Hepatocyte (in vitro differentiated cells): ENCODE measurements around the gene TMEM132A. TPM values are rescaled to one million over a fixed set of nuclear protein-coding genes. Genes with fewer than 3 reads are reported as not detected.

Experiments
- DNase-seq: peaks from one replicate; pipeline ENCODE4 v3.0.0-alpha.2; 2016; ENCODE audit warnings: low spot score
- H2AFZ ChIP-seq: fragments of 200-600 bp; sonication (generic); 2 replicates; pipeline ENCODE4 v1.6.0; 2016; ENCODE audit warnings: antibody characterized with exemption, mild to moderate bottlenecking
- H3K27ac ChIP-seq: fragments of 200-600 bp; sonication (generic); 2 replicates; pipeline ENCODE4 v1.5.1; 2016; ENCODE audit warnings: mild to moderate bottlenecking
- H3K27me3 ChIP-seq: fragments of 200-600 bp; sonication (generic); 2 replicates; pipeline ENCODE4 v1.6.1; 2016
- H3K36me3 ChIP-seq: fragments of 200-600 bp; sonication (generic); replicated peaks from 2 replicates; pipeline ENCODE4 v1.5.1; 2016; ENCODE audit warnings: low read depth; ENCODE audit not compliant: insufficient read depth
- H3K4me1 ChIP-seq: fragments of 200-600 bp; sonication (generic); 2 replicates; pipeline ENCODE4 v1.5.1; 2016; ENCODE audit warnings: mild to moderate bottlenecking, moderate library complexity; ENCODE audit not compliant: insufficient read depth
- H3K4me2 ChIP-seq: fragments of 200-600 bp; sonication (generic); 2 replicates; pipeline ENCODE4 v1.6.0; 2016
- H3K4me3 ChIP-seq: fragments of 200-600 bp; sonication (generic); 2 replicates; pipeline ENCODE4 v1.5.1; 2016; ENCODE audit warnings: mild to moderate bottlenecking
- H3K79me2 ChIP-seq: fragments of 200-600 bp; sonication (generic); 2 replicates; pipeline ENCODE4 v1.6.0; 2017; ENCODE audit warnings: mild to moderate bottlenecking
- H3K9me2 ChIP-seq: fragments of 200-600 bp; sonication (generic); replicated peaks from 2 replicates; pipeline ENCODE4 v1.6.0; 2017; ENCODE audit warnings: mild to moderate bottlenecking; ENCODE audit not compliant: insufficient read depth
- H3K9me3 ChIP-seq: fragments of 200-600 bp; sonication (generic); 2 replicates; pipeline ENCODE4 v1.5.1; 2016; ENCODE audit warnings: low read depth, mild to moderate bottlenecking
- H4K20me1 ChIP-seq: fragments of 200-600 bp; sonication (generic); 2 replicates; pipeline ENCODE4 v1.6.0; 2016; ENCODE audit warnings: mild to moderate bottlenecking; ENCODE audit not compliant: insufficient read depth, poor library complexity, severe bottlenecking
- EZH2 ChIP-seq: fragments of 200-600 bp; sonication (generic); IDR thresholded peaks from 2 replicates; pipeline ENCODE4 v1.6.1; 2016; ENCODE audit warnings: antibody characterized with exemption, mild to moderate bottlenecking, borderline replicate concordance
- EZH2phosphoT487 ChIP-seq: fragments of 200-600 bp; sonication (generic); IDR thresholded peaks from one replicate; pipeline ENCODE4 v1.6.1; 2018; ENCODE audit warnings: antibody characterized with exemption, mild to moderate bottlenecking, low read depth, moderate library complexity; ENCODE audit not compliant: unreplicated experiment, severe bottlenecking
- WGBS: methylation state at CpG from one replicate; pipeline ENCODE4 v1.1.6; 2016; ENCODE audit warnings: low lambda C conversion rate; ENCODE audit errors: missing lambda C conversion rate; 5-methylcytosine and 5-hydroxymethylcytosine counted together
- polyA plus RNA-seq: library from polyadenylated mRNA; unstranded; fragments of >200 nt; fragmentation: Nextera tagmentation; extraction: Ambion mirVana; gene quantifications from 2 replicates; pipeline ENCODE4 v1.2.1, GENCODE V29; 2016
- total RNA-seq: library from RNA; depleted of rRNA; stranded (reverse); fragments of >200 nt; gene quantifications from 2 replicates; pipeline ENCODE4 v1.2.3, GENCODE V29; 2014
- TF ChIP-seq, protein P1 (sequence below): fragments of 200-600 bp; sonication (generic); IDR thresholded peaks from 2 replicates; pipeline ENCODE4 v1.5.1; 2016; ENCODE audit warnings: antibody characterized with exemption, mild to moderate bottlenecking; ENCODE audit not compliant: poor library complexity

TMEM132A gene
- total and polyA plus RNA-seq, 2 experiments from 2014 or later = 44.3 to 98.7 TPM

DNA sequence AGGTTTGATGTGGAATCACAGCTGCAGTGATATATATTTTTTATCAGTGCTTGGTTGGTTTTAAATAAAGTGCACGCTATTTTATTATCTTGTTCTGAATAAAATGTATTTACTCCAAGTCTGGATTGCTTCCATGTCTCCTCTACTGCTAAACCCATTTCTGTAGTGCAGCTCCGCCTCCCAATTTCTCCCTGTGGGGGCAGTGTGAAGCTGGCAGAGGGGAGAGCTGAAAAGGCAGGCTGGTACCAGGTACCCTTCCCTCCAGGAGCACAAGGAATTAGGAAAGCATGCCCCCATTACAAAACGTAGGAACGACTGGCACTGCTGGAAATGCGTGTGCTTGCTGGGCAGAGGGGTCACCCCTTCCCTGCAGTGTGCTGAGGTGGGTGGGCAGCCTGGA is 934 bp upstream of the TMEM132A start:
- H3K27me3 ChIP-seq = no peaks in the 10 kb centered on the region
- H3K4me2 ChIP-seq = no peak overlapping the region
- H3K9me3 ChIP-seq = no peaks in the 10 kb centered on the region
- peaks cover 26% of the 10 kb centered on the region for H3K79me2 ChIP-seq
- H3K36me3 ChIP-seq = no peaks in the 10 kb centered on the region
- no peaks in the 10 kb centered on the region for H3K9me2 ChIP-seq
- no peak overlapping the region for H3K27ac ChIP-seq
- H3K4me3 ChIP-seq = no peak overlapping the region
- peaks cover 8% of the 10 kb centered on the region for H3K4me1 ChIP-seq
- no peak for DNase-seq
- H2AFZ ChIP-seq = no peak overlapping the region
- TF ChIP-seq EZH2 (no peak), EZH2phosphoT487 (no peak)
- TF ChIP-seq, protein P1, sequence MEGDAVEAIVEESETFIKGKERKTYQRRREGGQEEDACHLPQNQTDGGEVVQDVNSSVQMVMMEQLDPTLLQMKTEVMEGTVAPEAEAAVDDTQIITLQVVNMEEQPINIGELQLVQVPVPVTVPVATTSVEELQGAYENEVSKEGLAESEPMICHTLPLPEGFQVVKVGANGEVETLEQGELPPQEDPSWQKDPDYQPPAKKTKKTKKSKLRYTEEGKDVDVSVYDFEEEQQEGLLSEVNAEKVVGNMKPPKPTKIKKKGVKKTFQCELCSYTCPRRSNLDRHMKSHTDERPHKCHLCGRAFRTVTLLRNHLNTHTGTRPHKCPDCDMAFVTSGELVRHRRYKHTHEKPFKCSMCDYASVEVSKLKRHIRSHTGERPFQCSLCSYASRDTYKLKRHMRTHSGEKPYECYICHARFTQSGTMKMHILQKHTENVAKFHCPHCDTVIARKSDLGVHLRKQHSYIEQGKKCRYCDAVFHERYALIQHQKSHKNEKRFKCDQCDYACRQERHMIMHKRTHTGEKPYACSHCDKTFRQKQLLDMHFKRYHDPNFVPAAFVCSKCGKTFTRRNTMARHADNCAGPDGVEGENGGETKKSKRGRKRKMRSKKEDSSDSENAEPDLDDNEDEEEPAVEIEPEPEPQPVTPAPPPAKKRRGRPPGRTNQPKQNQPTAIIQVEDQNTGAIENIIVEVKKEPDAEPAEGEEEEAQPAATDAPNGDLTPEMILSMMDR = no peak
- WGBS = 84% methylated on average over 5 of the region's 5 CpGs
- H4K20me1 ChIP-seq = no peaks in the 10 kb centered on the region

DNA sequence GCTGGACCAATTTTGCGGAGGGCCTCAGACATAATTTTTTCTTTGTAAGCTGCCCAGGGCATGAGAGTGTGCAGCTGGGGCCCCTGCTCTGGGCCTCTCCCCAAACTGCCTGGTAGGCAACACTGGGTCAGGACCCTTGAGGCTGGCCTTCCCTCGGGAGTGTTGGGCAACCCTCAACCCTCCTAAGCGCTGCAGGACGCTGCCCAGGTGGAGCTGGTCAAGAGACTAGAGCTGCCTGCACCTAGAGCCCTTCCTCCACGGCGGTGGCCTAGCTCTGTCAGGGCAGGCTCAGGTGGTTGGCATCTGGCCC is 505 bp upstream of the TMEM132A start:
- H4K20me1 ChIP-seq = no peaks in the 10 kb centered on the region
- H3K36me3 ChIP-seq = no peaks in the 10 kb centered on the region
- H3K4me3 ChIP-seq = peak overlapping the region; percentile 94
- TF ChIP-seq, protein P1 = no peak
- TF ChIP-seq EZH2phosphoT487 (no peak), EZH2 (no peak)
- peaks cover 21% of the 10 kb centered on the region for H3K79me2 ChIP-seq
- peaks cover 8% of the 10 kb centered on the region for H3K4me1 ChIP-seq
- H3K4me2 ChIP-seq = peak overlapping the region; percentile 98
- H2AFZ ChIP-seq = no peak overlapping the region
- no peaks in the 10 kb centered on the region for H3K27me3 ChIP-seq
- DNase-seq = no peak
- no peaks in the 10 kb centered on the region for H3K9me2 ChIP-seq
- H3K9me3 ChIP-seq = no peaks in the 10 kb centered on the region
- WGBS = 58% methylated on average over 6 of the region's 6 CpGs
- H3K27ac ChIP-seq = no peak overlapping the region

DNA sequence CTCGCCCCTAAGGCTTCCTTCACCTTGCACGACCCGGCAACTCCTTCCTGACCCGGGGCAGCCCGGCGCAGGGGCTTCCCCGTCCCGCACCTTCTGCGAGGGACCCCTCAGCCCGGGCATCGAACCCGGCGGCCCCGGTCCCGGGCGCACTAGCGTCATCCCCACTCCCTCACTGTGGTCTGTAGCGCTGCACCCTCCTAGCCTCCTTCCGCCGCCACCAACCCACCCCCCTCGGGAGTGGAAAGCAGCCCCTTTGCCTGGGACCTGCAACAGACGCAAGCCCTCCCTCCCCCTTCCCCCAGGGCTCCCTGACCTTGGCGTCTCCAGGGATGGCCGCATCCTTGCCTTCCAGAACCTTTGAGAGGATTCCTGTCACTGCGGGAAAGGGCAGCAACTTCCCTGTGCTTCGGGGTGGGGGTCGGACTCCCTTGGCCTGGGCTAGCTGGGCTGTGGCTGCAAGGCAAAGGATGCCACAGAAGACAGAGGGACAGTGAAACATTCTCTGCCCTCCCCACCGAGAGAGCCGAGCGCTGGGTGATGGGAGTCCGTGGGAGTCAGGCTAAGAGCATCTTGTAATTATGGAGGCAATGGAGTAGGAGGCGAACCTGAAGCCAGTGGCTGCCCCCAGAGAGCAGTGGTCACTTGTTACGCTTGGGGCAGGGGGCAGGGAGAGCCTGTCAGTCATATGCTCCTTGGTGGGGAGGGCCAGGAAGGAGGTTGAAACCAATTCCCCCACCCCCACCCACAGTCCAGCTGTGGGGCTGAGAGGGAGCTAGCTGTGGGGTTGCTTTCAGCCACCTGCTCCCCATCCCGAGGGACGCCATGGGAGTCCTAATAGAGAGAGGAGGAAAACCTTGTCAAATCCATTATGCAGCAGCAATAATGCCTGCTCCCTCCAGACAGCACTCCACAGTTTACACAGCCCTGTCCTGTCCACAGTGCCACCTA is 920 bp downstream of the TMEM132A start:
- 10% methylated on average over 16 of the region's 35 CpGs for WGBS
- Histone ChIP-seq H3K4me3 (peak overlapping the region; percentile 94), H4K20me1 (no peaks in the 10 kb centered on the region), H3K36me3 (no peaks in the 10 kb centered on the region), H3K27me3 (no peaks in the 10 kb centered on the region), H3K9me3 (no peaks in the 10 kb centered on the region), H3K27ac (no peak overlapping the region), H3K4me1 (peaks cover 5% of the 10 kb centered on the region), H3K79me2 (peaks cover 10% of the 10 kb centered on the region), H3K9me2 (no peaks in the 10 kb centered on the region), H2AFZ (peak overlapping the region; percentile 94), H3K4me2 (peak overlapping the region; percentile 98)
- TF ChIP-seq EZH2 (no peak), EZH2phosphoT487 (no peak)
- TF ChIP-seq, protein P1 = no peak
- no peak for DNase-seq
